ENCODE measurements around the gene SLC22A6. TPM values are rescaled to one million over a fixed set of nuclear protein-coding genes. Genes with fewer than 3 reads are reported as not detected.

Gene SLC22A6
- total RNA-seq, 1 donor from 2014 or later = not detected

DNA sequence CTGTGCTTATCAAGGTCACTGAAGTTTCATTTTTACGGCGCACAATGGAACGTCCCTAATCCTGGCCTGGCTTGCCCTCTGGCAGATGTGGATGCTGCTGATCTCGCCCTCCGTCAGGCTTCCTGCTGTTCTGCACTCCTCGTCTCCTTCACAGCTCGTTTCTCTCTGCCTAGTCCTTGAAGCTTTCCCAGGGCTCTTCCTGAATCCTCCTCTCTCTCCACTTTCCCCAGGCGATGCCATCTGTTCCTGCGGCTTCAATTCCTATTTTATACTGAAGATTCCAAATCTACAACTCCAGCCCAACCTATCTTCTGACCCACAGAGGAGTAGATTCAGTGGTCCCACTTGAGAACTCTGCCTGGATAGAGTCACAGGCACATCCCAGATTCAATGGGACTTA lies 16.7 kb upstream of the SLC22A6 start:
- Mint-ChIP-seq H3K27ac (ENCODE audit: unreplicated experiment) (no peak overlapping the region), H3K4me3 (ENCODE audit: unreplicated experiment) (no peak overlapping the region), H3K4me1 (ENCODE audit: low read depth, unreplicated experiment) (no peaks in the 10 kb centered on the region), H3K27me3 (ENCODE audit: unreplicated experiment) (peaks cover 7% of the 10 kb centered on the region), H3K9me3 (ENCODE audit: unreplicated experiment) (peaks cover 2% of the 10 kb centered on the region), H3K36me3 (ENCODE audit: unreplicated experiment) (no peaks in the 10 kb centered on the region)
- no peak for DNase-seq
- TF ChIP-seq, protein P1, sequence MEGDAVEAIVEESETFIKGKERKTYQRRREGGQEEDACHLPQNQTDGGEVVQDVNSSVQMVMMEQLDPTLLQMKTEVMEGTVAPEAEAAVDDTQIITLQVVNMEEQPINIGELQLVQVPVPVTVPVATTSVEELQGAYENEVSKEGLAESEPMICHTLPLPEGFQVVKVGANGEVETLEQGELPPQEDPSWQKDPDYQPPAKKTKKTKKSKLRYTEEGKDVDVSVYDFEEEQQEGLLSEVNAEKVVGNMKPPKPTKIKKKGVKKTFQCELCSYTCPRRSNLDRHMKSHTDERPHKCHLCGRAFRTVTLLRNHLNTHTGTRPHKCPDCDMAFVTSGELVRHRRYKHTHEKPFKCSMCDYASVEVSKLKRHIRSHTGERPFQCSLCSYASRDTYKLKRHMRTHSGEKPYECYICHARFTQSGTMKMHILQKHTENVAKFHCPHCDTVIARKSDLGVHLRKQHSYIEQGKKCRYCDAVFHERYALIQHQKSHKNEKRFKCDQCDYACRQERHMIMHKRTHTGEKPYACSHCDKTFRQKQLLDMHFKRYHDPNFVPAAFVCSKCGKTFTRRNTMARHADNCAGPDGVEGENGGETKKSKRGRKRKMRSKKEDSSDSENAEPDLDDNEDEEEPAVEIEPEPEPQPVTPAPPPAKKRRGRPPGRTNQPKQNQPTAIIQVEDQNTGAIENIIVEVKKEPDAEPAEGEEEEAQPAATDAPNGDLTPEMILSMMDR (IDR thresholded peaks at IDR 0.05; ENCODE audit: partially characterized antibody, unreplicated experiment) = no peak

DNA sequence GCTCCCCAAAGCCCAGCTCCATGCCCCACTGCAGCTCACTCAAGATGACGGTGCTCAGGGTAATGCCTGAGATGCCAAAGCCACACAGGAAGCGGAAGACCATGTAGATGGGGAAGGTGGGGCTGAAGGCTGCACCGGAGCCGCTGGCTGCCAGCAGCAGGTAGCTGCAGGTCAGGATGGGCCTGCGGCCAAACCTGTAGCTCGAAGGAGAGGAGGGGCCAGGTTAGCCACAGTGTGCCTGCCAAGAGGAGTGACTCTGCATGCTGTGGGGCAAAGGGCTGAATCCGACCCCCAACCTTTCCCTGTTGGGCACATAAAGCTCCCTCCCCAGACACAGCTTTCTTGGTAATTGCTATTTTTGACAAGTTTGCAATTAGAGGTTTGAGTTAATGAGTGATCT lies 14.9 kb upstream of the SLC22A6 start:
- TF ChIP-seq, protein P1 (IDR thresholded peaks at IDR 0.05; ENCODE audit: partially characterized antibody, unreplicated experiment) = no peak
- no peaks in the 10 kb centered on the region for H3K4me1 Mint-ChIP-seq (ENCODE audit: low read depth, unreplicated experiment)
- no peak overlapping the region for H3K4me3 Mint-ChIP-seq (ENCODE audit: unreplicated experiment)
- no peak overlapping the region for H3K27ac Mint-ChIP-seq (ENCODE audit: unreplicated experiment)
- H3K27me3 Mint-ChIP-seq (ENCODE audit: unreplicated experiment) = peaks cover 7% of the 10 kb centered on the region
- peaks cover 6% of the 10 kb centered on the region for H3K9me3 Mint-ChIP-seq (ENCODE audit: unreplicated experiment)
- no peak for DNase-seq
- H3K36me3 Mint-ChIP-seq (ENCODE audit: unreplicated experiment) = no peaks in the 10 kb centered on the region

DNA sequence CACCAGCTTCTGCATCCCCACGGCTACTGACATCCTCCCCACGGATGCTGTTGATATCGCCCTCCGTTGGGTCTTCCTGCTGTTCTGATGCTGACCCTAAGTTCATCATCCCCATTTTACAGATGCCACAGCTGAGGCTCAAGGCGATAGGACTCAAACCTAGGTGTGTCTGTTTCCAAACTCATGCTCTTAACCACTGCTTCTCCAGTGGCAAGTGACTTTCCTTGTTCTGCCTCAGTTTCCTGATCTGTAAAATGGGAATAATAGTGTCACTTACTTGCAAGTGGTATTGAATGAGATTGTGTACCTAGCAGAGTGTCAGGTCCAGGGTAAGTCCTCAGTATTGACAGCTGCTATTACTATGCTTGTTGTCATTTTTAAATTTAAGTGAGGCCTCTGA lies 14.4 kb upstream of the SLC22A6 start:
- H3K27ac Mint-ChIP-seq (ENCODE audit: unreplicated experiment) = no peak overlapping the region
- H3K36me3 Mint-ChIP-seq (ENCODE audit: unreplicated experiment) = no peaks in the 10 kb centered on the region
- no peak overlapping the region for H3K4me3 Mint-ChIP-seq (ENCODE audit: unreplicated experiment)
- TF ChIP-seq, protein P1 (IDR thresholded peaks at IDR 0.05; ENCODE audit: partially characterized antibody, unreplicated experiment) = no peak
- H3K9me3 Mint-ChIP-seq (ENCODE audit: unreplicated experiment) = peaks cover 6% of the 10 kb centered on the region
- no peaks in the 10 kb centered on the region for H3K4me1 Mint-ChIP-seq (ENCODE audit: low read depth, unreplicated experiment)
- DNase-seq = no peak
- peaks cover 7% of the 10 kb centered on the region for H3K27me3 Mint-ChIP-seq (ENCODE audit: unreplicated experiment)

DNA sequence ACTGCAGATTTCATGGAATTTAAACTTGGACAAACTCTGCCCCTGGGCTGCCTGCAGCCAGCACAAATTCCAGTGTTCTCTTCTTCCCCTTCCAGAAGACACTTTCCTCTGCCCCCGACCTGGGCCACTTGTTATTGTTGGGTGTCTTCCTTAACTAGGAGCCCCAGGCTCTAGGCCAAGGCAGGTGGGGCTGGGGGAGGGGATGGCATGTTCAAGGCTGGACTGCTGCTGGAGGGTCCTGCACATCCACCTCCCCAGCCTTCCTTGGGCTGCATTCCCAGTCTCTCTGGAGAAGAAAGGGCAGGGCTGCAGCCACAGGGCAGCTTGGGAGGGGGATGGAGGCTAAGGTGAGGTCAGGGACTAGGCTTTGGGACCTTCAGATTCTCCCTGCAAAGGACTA lies 11.5 kb upstream of the SLC22A6 start:
- Mint-ChIP-seq H3K36me3 (ENCODE audit: unreplicated experiment) (peaks cover 9% of the 10 kb centered on the region), H3K27ac (ENCODE audit: unreplicated experiment) (no peak overlapping the region), H3K4me3 (ENCODE audit: unreplicated experiment) (no peak overlapping the region), H3K9me3 (ENCODE audit: unreplicated experiment) (peaks cover 15% of the 10 kb centered on the region), H3K4me1 (ENCODE audit: low read depth, unreplicated experiment) (no peaks in the 10 kb centered on the region), H3K27me3 (ENCODE audit: unreplicated experiment) (peaks cover 12% of the 10 kb centered on the region)
- TF ChIP-seq, protein P1 (IDR thresholded peaks at IDR 0.05; ENCODE audit: partially characterized antibody, unreplicated experiment) = no peak
- DNase-seq = no peak

DNA sequence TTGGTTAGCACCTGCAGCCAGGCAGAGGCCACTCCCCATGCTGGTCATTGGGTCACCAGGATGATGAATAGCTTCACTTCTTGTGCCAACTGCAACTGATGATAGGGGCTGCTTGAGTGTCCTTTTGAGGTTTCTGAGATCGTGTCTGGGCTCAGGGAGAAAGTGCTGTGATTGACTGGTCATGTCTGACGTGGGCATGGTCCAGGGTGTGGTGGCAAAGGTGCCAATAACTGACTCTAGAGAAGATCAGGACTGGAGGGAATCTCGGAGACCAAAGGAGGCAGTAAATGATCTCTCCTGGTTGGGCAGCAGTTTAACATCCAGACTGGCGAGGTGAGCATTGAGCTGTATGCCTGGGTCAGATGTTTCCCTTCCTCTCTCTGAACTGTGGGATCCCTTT lies 10.0 kb upstream of the SLC22A6 start:
- Mint-ChIP-seq H3K27ac (ENCODE audit: unreplicated experiment) (no peak overlapping the region), H3K4me1 (ENCODE audit: low read depth, unreplicated experiment) (no peaks in the 10 kb centered on the region), H3K4me3 (ENCODE audit: unreplicated experiment) (no peak overlapping the region), H3K9me3 (ENCODE audit: unreplicated experiment) (peaks cover 15% of the 10 kb centered on the region), H3K27me3 (ENCODE audit: unreplicated experiment) (peaks cover 12% of the 10 kb centered on the region), H3K36me3 (ENCODE audit: unreplicated experiment) (peaks cover 9% of the 10 kb centered on the region)
- DNase-seq = no peak
- TF ChIP-seq, protein P1 (IDR thresholded peaks at IDR 0.05; ENCODE audit: partially characterized antibody, unreplicated experiment) = no peak

All from glutamatergic neuron (in vitro differentiated cells).